ENCODE measurements around the gene ARMC6.

ARMC6 gene

DNA sequence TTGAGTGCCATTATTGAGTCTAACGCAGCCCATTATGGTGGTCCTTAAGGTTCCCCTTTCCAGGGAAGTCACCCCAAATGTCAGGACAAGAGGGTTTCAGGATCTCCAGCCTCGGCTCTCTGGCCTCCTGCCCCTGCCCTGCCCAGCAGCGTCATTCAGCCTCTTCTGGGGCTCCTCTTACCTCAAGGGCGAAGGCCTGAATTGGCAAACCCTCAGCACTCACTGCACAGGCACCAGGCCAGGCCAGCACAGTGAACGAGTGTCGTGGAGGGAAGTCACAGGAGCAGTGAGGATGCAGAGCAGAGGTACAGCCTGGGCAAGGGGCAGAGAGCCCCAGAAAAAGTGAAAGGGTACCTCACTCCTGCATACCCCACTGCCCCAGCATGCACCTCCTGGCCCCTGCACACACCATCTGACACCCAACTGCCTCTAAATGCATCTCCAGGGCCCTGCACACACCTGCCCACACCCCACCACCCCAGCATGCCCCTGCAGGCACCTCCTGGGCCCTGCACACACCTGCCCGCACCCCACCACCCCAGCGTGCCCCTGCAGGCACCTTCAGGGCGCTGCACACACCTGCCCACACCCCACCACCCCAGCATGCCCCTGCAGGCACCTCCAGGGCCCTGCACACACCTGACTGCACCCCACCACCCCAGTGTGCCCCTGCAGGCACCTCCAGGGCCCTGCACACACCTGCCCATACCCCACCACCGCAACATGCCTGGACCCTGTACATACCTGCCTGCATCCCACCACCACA, 50.2 kb downstream of the ARMC6 start:
- no peak for TF ChIP-seq RAD21 (IDR thresholded peaks at IDR 0.05; ENCODE audit: low read depth)
- no peak for TF ChIP-seq NFIC (IDR thresholded peaks at IDR 0.05)
- TF ChIP-seq TEAD4 (IDR thresholded peaks at IDR 0.05) = no peak

DNA sequence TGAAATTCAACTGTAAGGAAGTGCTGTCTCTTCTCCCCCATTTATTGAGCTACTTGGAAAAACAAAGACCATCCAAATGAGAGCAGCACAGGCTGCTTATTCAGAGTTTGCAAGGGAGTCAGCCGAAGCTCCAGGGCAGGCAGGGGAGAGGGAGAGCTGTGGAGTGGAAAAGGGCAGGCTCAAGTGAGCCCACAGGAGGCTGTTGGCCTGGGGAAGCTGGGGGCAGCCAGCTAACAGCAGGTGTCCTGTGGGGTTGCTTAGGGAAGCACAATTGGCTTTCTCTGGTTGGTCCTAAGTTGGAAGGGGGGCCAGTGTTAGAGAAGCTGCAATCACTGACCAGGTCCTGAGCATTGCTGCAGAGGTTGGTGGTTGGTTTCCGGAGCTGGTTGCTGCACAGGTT, 54.3 kb downstream of the ARMC6 start:
- TF ChIP-seq TAF1 (IDR thresholded peaks at IDR 0.05; ENCODE audit: low read depth) (no peak), RAD21 (IDR thresholded peaks at IDR 0.05; ENCODE audit: low read depth) (no peak), TCF12 (IDR thresholded peaks at IDR 0.05; ENCODE audit: low read depth) (no peak), CREB1 (IDR thresholded peaks at IDR 0.05; ENCODE audit: low read depth) (no peak), CEBPB (IDR thresholded peaks at IDR 0.05) (no peak), NFIC (IDR thresholded peaks at IDR 0.05) (no peak), TEAD4 (IDR thresholded peaks at IDR 0.05) (no peak), ZBTB7A (IDR thresholded peaks at IDR 0.05; ENCODE audit: low read depth) (no peak), YY1 (IDR thresholded peaks at IDR 0.05; ENCODE audit: low read depth) (no peak), FOXM1 (IDR thresholded peaks at IDR 0.05; ENCODE audit: borderline replicate concordance, low read depth) (no peak), EGR1 (IDR thresholded peaks at IDR 0.05) (no peak)
- TF ChIP-seq, protein P1, sequence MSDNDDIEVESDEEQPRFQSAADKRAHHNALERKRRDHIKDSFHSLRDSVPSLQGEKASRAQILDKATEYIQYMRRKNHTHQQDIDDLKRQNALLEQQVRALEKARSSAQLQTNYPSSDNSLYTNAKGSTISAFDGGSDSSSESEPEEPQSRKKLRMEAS (IDR thresholded peaks at IDR 0.05) = no peak
- TF ChIP-seq, protein P2, sequence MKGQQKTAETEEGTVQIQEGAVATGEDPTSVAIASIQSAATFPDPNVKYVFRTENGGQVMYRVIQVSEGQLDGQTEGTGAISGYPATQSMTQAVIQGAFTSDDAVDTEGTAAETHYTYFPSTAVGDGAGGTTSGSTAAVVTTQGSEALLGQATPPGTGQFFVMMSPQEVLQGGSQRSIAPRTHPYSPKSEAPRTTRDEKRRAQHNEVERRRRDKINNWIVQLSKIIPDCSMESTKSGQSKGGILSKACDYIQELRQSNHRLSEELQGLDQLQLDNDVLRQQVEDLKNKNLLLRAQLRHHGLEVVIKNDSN (IDR thresholded peaks at IDR 0.05) = no peak
- TF ChIP-seq, protein P3, sequence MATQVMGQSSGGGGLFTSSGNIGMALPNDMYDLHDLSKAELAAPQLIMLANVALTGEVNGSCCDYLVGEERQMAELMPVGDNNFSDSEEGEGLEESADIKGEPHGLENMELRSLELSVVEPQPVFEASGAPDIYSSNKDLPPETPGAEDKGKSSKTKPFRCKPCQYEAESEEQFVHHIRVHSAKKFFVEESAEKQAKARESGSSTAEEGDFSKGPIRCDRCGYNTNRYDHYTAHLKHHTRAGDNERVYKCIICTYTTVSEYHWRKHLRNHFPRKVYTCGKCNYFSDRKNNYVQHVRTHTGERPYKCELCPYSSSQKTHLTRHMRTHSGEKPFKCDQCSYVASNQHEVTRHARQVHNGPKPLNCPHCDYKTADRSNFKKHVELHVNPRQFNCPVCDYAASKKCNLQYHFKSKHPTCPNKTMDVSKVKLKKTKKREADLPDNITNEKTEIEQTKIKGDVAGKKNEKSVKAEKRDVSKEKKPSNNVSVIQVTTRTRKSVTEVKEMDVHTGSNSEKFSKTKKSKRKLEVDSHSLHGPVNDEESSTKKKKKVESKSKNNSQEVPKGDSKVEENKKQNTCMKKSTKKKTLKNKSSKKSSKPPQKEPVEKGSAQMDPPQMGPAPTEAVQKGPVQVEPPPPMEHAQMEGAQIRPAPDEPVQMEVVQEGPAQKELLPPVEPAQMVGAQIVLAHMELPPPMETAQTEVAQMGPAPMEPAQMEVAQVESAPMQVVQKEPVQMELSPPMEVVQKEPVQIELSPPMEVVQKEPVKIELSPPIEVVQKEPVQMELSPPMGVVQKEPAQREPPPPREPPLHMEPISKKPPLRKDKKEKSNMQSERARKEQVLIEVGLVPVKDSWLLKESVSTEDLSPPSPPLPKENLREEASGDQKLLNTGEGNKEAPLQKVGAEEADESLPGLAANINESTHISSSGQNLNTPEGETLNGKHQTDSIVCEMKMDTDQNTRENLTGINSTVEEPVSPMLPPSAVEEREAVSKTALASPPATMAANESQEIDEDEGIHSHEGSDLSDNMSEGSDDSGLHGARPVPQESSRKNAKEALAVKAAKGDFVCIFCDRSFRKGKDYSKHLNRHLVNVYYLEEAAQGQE (IDR thresholded peaks at IDR 0.05; ENCODE audit: low read depth) = no peak

DNA sequence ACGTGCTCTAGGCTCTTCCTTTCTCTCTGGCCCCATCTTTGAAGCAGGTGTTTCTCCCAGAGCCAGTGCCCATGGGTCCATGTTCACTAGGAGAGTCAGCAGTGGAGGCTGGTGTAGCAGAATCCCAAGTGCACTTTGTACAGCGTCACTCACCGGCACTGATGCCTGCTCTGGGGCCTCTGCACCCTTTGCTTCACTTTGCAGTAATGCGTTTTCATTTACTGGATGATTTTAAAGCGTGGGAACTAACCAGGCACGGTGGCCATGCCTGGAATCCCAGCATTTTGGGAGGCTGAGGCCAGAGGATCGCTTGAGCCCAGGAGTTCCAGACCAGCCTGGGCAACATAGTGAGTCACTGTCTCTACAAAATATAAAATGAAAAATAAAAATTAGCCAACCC, 61.1 kb downstream of the ARMC6 start:
- TF ChIP-seq CREB1 (IDR thresholded peaks at IDR 0.05; ENCODE audit: low read depth) = no peak
- TF ChIP-seq NFIC (IDR thresholded peaks at IDR 0.05) = no peak
- no peak for TF ChIP-seq TAF1 (IDR thresholded peaks at IDR 0.05; ENCODE audit: low read depth)
- TF ChIP-seq EGR1 (IDR thresholded peaks at IDR 0.05) = no peak
- no peak for TF ChIP-seq YY1 (IDR thresholded peaks at IDR 0.05; ENCODE audit: low read depth)
- TF ChIP-seq TCF12 (IDR thresholded peaks at IDR 0.05; ENCODE audit: low read depth) = no peak
- TF ChIP-seq, protein P1 (IDR thresholded peaks at IDR 0.05) = no peak
- TF ChIP-seq CEBPB (IDR thresholded peaks at IDR 0.05) = no peak
- TF ChIP-seq, protein P2 (IDR thresholded peaks at IDR 0.05) = no peak
- no peak for TF ChIP-seq FOXM1 (IDR thresholded peaks at IDR 0.05; ENCODE audit: borderline replicate concordance, low read depth)
- no peak for TF ChIP-seq RAD21 (IDR thresholded peaks at IDR 0.05; ENCODE audit: low read depth)
- TF ChIP-seq TEAD4 (IDR thresholded peaks at IDR 0.05) = no peak
- TF ChIP-seq ZBTB7A (IDR thresholded peaks at IDR 0.05; ENCODE audit: low read depth) = no peak

DNA sequence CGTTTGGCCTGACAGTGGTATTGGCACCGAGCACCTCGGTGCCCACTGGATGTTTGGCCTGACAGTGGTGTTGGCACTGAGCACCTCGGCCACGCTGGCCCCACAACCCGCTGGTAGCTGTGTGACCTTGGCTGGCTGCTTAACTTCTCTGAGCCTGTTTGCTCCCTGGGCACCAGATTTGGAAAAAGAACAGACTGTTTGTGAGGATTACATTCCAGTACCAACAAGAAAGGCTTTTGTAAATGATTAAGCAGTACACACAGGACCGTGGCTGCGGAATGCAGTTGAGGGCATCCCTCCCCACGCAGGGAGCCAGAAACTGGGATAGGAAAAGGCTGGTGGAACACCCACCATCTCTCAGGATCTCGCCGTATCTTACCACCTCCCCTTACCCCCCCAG, 62.3 kb downstream of the ARMC6 start:
- TF ChIP-seq EGR1 (IDR thresholded peaks at IDR 0.05) (no peak), NFIC (IDR thresholded peaks at IDR 0.05) (no peak), CEBPB (IDR thresholded peaks at IDR 0.05) (no peak), TAF1 (IDR thresholded peaks at IDR 0.05; ENCODE audit: low read depth) (no peak)

DNA sequence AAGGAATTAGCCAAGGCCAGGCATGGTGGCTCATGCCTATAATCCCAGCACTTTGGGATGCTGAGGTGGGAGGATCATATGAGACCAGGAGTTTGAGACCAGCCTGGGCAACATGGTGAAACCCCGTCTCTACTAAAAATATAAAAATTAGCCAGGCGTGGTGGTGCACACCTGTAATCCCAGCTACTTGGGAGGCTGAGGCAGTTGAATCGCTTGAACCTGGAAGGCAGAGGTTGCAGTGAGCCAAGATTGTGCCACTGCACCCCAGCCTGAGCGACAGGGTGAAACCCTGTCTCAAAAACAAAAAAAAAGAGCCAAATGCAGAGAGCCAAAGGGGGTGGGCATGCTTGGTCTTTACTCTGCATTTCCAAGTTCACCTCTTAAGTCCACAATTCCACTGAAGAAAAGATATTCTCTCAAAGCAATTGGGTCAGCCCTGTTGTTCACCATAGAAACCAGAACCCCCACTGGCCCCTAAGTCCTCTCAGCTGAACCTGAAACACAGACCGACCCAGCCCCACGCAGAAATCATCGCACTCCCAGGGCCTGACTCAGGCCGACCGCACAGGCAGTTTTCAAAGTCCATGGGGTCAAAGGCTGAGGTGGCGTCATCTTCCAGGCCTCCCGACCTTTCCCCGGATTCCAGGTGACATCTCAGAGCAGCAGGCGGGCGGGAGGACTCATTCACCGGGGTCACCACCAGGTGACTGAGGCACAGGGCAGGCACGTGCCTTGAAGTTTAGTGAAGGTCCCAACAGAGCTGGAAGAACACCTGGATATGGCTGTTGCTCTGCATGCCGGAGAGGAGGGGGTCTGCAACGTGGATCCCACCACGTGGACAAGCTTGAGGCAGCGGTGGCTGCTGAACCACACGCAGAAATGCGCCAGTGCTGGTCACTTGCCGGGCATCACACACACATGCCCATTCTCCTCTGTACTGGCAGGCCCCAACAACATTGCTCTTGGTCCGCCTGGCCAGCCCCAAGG, 63.5 kb downstream of the ARMC6 start:
- no peak for TF ChIP-seq CREB1 (IDR thresholded peaks at IDR 0.05; ENCODE audit: low read depth)
- TF ChIP-seq YY1 (IDR thresholded peaks at IDR 0.05; ENCODE audit: low read depth) = no peak
- TF ChIP-seq RAD21 (IDR thresholded peaks at IDR 0.05; ENCODE audit: low read depth) = no peak
- TF ChIP-seq, protein P2 (IDR thresholded peaks at IDR 0.05) = no peak
- no peak for TF ChIP-seq EP300 (IDR thresholded peaks at IDR 0.05; ENCODE audit: borderline replicate concordance)
- TF ChIP-seq, protein P1 (IDR thresholded peaks at IDR 0.05) = no peak
- TF ChIP-seq, protein P3 (IDR thresholded peaks at IDR 0.05; ENCODE audit: low read depth) = no peak
- TF ChIP-seq FOXM1 (IDR thresholded peaks at IDR 0.05; ENCODE audit: borderline replicate concordance, low read depth) = no peak
- TF ChIP-seq EGR1 (IDR thresholded peaks at IDR 0.05) = no peak
- TF ChIP-seq TEAD4 (IDR thresholded peaks at IDR 0.05) = no peak
- no peak for TF ChIP-seq NFIC (IDR thresholded peaks at IDR 0.05)
- no peak for TF ChIP-seq CEBPB (IDR thresholded peaks at IDR 0.05)
- no peak for TF ChIP-seq TAF1 (IDR thresholded peaks at IDR 0.05; ENCODE audit: low read depth)
- no peak for TF ChIP-seq ZBTB7A (IDR thresholded peaks at IDR 0.05; ENCODE audit: low read depth)
